Measurements from ENCODE around the gene INSL6.

- TF ChIP-seq CTCF (IDR thresholded peaks at IDR 0.05) = no peak
- no peak for TF ChIP-seq POLR2A (IDR thresholded peaks at IDR 0.05)
These were observed 7.2 kb downstream of the INSL6 start for GRCh38 chr9:5178126-5178805.

Measured in esophagus squamous epithelium (tissue), 4 donors.